Common myeloid progenitor, CD34-positive (primary cell): ENCODE results near the gene CPSF3.

Source experiments
- CTCF ChIA-PET: fragments of 350-600 bp; sonication (Branson Sonifier 250); formaldehyde crosslinking; loops from one replicate; lab custom pipeline; 2021; ENCODE audit warnings: antibody characterized with exemption; lab: Charles Lee
- POLR2A ChIA-PET: fragments of 350-600 bp; sonication (Branson Sonifier 250); formaldehyde crosslinking; loops from one replicate; lab custom pipeline; 2021; ENCODE audit warnings: antibody characterized with exemption; lab: Charles Lee
- DNase-seq, 3 donors: peaks; one replicate each; pipeline versions ENCODE4 v3.0.0 to v3.0.0-alpha.2; 2013
- H3K27ac ChIP-seq, 2 experiments: 1 replicate in 1 of 2; 2 replicates in 1 of 2; pipeline ENCODE4 v1.7.0; 2013; ENCODE audit warnings: inconsistent platforms in 2 of 2, low read length in 2 of 2, mild to moderate bottlenecking in 2 of 2, low read depth in 1 of 2, moderate library complexity in 1 of 2; ENCODE audit not compliant: severe bottlenecking in 2 of 2, insufficient read depth in 1 of 2, poor library complexity in 1 of 2
- H3K27me3 ChIP-seq, 5 experiments: replicated peaks in 2 of 5; 1 replicate in 3 of 5; 2 replicates in 2 of 5; pipeline versions ENCODE4 v1.6.1 to v1.7.0; 2013; ENCODE audit warnings: low read length in 4 of 5, mild to moderate bottlenecking in 2 of 5, moderate library complexity in 2 of 5, inconsistent platforms in 1 of 5; ENCODE audit not compliant: insufficient read depth in 5 of 5, control insufficient read depth in 4 of 5
- H3K36me3 ChIP-seq, 4 experiments: 1 replicate in 2 of 4; 2 replicates in 2 of 4; pipeline versions ENCODE4 v1.6.1 to v1.7.0; 2013; ENCODE audit warnings: low read length in 3 of 4, control low read depth in 1 of 4, mild to moderate bottlenecking in 1 of 4; ENCODE audit not compliant: control insufficient read depth in 4 of 4, insufficient read depth in 4 of 4
- H3K4me1 ChIP-seq, 4 experiments: 1 replicate in 3 of 4; 2 replicates in 1 of 4; pipeline versions ENCODE4 v1.6.1 to v1.7.1; 2013; ENCODE audit warnings: low read length in 3 of 4, mild to moderate bottlenecking in 3 of 4, control low read depth in 1 of 4, inconsistent platforms in 1 of 4, moderate library complexity in 1 of 4; ENCODE audit not compliant: control insufficient read depth in 4 of 4, insufficient read depth in 4 of 4; ENCODE audit errors: control extremely low read depth in 1 of 4
- H3K4me3 ChIP-seq, 7 experiments: 1 replicate in 4 of 7; 2 replicates in 3 of 7; pipeline versions ENCODE4 v1.5.1 to v1.7.0; 2013; ENCODE audit warnings: mild to moderate bottlenecking in 7 of 7, low read length in 6 of 7, moderate library complexity in 6 of 7, inconsistent platforms in 2 of 7, low read depth in 2 of 7, control low read depth in 1 of 7; ENCODE audit not compliant: insufficient read depth in 4 of 7, control insufficient read depth in 1 of 7; ENCODE audit errors: extremely low read depth in 1 of 7
- H3K9me3 ChIP-seq, 5 experiments: 1 replicate in 4 of 5; 2 replicates in 1 of 5; pipeline versions ENCODE4 v1.6.1 to v1.7.1; 2013; ENCODE audit warnings: low read length in 4 of 5, mild to moderate bottlenecking in 2 of 5, inconsistent platforms in 1 of 5, low read depth in 1 of 5, moderate library complexity in 1 of 5; ENCODE audit not compliant: control insufficient read depth in 4 of 5, insufficient read depth in 2 of 5; ENCODE audit errors: control extremely low read depth in 1 of 5
- WGBS: methylation state at CpG from one replicate; pipeline ENCODE4 v1.1.5; 2013; ENCODE audit not compliant: insufficient coverage; 5-methylcytosine and 5-hydroxymethylcytosine counted together

The CPSF3 gene

DNA sequence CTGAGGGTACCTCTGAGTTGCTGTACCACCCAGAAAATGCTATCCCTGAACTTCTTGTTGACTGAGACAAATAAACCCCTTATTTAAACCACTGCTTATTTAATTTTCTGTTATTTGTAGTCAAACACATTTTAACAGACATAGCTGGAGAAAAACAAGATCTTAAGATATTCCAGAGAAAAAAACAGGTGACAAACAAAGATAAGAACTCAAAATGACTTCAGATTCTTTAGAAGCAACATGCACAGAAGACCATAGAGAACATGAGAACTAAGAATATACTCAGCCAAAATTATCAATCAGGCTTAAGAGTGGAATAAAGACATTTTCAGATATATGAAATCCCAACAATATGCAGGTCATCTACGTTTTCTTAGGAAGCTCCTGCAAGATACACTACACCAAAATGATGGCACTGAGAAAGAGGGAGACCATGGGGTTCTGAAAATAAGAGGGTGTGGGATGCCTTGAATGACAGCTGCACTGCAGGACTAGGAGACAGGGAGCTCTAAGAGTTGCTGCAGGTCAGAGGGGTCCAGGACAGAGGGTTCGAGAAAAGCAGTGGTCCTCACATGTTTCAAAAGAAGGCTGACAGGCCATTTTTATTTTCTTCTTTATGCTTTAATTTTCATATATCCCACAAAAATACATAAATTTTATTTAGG, 93.8 kb downstream of the CPSF3 start:
- no peak overlapping the region for H3K4me3 ChIP-seq
- no peak overlapping the region for H3K27ac ChIP-seq
- no peaks in the 10 kb centered on the region for H3K4me1 ChIP-seq
- 100% methylated on average over 1 of the region's 2 CpGs for WGBS
- POLR2A ChIA-PET = no interaction called here
- H3K27me3 ChIP-seq = no peaks in the 10 kb centered on the region
- peaks cover 15 to 77% (median 53%) of the 10 kb centered on the region in 4 experiments for H3K36me3 ChIP-seq
- DNase-seq = no peak
- H3K9me3 ChIP-seq = no peaks in the 10 kb centered on the region
- CTCF ChIA-PET = interaction anchor here (0.6 to 2.5 kb wide), 5 partner anchors 9 to 70 kb away, joined by 3 to 10 read pairs (median 3); partner anchors contain the start of gene ADAM17

DNA sequence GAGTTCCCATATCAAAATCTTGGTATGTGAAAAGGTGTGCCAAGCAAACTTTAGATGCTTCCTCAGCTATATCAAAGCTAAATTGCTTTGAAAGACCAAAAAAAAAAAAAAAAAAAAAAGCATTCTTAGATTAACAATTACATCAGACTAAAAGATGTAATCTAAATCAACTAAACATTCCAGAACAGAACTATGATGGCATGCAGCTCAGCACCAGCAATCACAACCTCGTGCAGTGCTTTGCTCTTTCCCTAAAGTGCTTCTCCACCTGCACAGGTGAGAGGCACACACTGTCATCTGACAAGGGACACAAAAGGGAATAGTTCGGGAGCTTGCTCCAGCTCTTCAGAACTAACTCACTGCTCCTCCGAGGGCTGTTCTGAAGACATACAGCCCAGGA, 94.7 kb downstream of the CPSF3 start:
- Histone ChIP-seq H3K27ac (no peak overlapping the region), H3K4me3 (no peak overlapping the region), H3K4me1 (no peaks in the 10 kb centered on the region), H3K27me3 (no peaks in the 10 kb centered on the region), H3K9me3 (no peaks in the 10 kb centered on the region), H3K36me3 (peaks cover 15 to 70% (median 46%) of the 10 kb centered on the region in 4 experiments)
- ChIA-PET POLR2A (no interaction called here), CTCF (interaction anchor here (0.6 to 2.5 kb wide), 6 partner anchors 19 to 299 kb away, joined by 3 to 10 read pairs (median 3); partner anchors contain the start of gene ADAM17)
- DNase-seq = no peak
- 100% methylated on average over 1 of the region's 3 CpGs for WGBS

DNA sequence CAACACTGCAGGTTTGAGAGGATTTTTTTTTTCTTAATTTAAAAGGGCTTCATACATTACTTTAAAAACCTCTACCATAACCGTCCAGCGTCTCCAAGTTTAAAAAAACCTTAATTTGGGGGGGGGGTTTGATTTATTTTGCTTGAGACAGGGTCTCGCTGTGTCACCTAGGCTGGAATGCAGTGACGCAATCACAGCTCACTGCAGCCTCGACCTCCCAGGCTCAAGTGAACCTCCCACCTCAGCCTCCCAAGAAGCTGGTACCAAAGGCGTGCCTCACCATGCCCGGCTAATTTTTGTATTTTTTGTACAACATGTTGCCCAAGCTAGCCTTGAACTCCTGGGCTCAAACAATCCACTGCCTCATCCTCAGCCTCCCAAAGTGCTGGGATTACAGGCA, 95.3 kb downstream of the CPSF3 start:
- Histone ChIP-seq H3K4me1 (no peaks in the 10 kb centered on the region), H3K9me3 (no peaks in the 10 kb centered on the region), H3K27ac (no peak overlapping the region), H3K36me3 (peaks cover 15 to 69% (median 44%) of the 10 kb centered on the region in 4 experiments), H3K27me3 (no peaks in the 10 kb centered on the region), H3K4me3 (no peak overlapping the region)
- DNase-seq = no peak
- 100% methylated on average over 3 of the region's 7 CpGs for WGBS
- CTCF ChIA-PET = interaction anchor here (0.8 to 2.5 kb wide), 3 partner anchors 20 to 37 kb away, joined by 3 to 10 read pairs (median 3); partner anchors contain the start of gene ADAM17
- POLR2A ChIA-PET = no interaction called here

DNA sequence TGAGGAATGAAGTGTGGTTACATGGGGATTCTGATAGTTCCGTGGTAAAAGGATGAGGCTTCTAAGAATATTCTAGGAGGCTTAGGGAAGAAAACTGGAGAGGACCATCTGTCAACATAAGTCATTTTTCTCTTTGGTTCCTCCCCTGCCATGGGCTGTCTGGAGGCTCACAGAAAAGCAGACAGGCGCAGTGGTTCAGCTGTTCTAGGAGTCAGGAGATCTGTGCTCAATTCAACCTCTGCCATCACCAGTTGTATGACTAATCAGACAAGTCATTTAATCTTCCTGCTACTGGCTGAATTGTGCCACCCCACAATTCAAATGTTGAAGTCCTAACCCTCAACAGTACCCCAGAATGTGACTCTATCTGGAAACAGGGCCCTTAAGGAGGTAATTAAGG, 95.8 kb downstream of the CPSF3 start:
- no peak overlapping the region for H3K4me3 ChIP-seq
- no peaks in the 10 kb centered on the region for H3K9me3 ChIP-seq
- ChIA-PET CTCF (interaction anchor here (0.8 to 2.5 kb wide), 4 partner anchors 9 to 44 kb away, joined by 3 to 10 read pairs (median 3); partner anchors contain the start of gene ADAM17), POLR2A (interaction anchor here (0.6 kb wide), 1 partner anchor 31 kb away, joined by 3 read pairs; no protein-coding TSS in a partner anchor)
- no peaks in the 10 kb centered on the region for H3K27me3 ChIP-seq
- no peaks in the 10 kb centered on the region for H3K4me1 ChIP-seq
- peaks cover 17 to 72% (median 46%) of the 10 kb centered on the region in 4 experiments for H3K36me3 ChIP-seq
- 100% methylated on average over 2 of the region's 2 CpGs for WGBS
- H3K27ac ChIP-seq = no peak overlapping the region
- no peak for DNase-seq
